Measurements from ENCODE around the gene ATP5MG. TPM values are rescaled to one million over a fixed set of nuclear protein-coding genes. Genes with fewer than 3 reads are reported as not detected.

Gene ATP5MG
- total and polyA plus RNA-seq, 2 of the 4 experiments (the other 2 are of a cell fraction) = 144 to 219 TPM

- ATAC-seq (ENCODE audit: low read depth) (peak; percentile 4), DNase-seq (peak; percentile 20)
- H3K4me2 ChIP-seq (ENCODE audit: low read depth, low read length) = peak overlapping the region; percentile 100
- H3K9ac ChIP-seq (ENCODE audit: low read depth, low read length) = peak overlapping the region; percentile 83
- no peak overlapping the region for H2AK5ac ChIP-seq (ENCODE audit: low read depth, low read length)
- no peaks in the 10 kb centered on the region for H3K9me3 ChIP-seq (ENCODE audit: control insufficient read depth, insufficient read depth, low read length)
- ChIA-PET POLR2A (ENCODE audit: unreplicated experiment) (no interaction called here), CTCF (interaction anchor here (0.9 kb wide), 1 partner anchor 12 kb away, joined by 3 read pairs; no protein-coding TSS in a partner anchor)
- intact Hi-C loops (cut with micrococcal nuclease) (loop anchor here (5.0 kb wide), 1 partner anchor 52 kb away; no protein-coding TSS in a partner anchor), in situ Hi-C loops (cut with MboI; ENCODE audit: low sequenced_read_pairs) (no loop called here), dilution Hi-C loops (cut with HindIII; ENCODE audit: low sequenced_read_pairs, unreplicated experiment) (no loop called here)
- H4K8ac ChIP-seq (ENCODE audit: low read depth in 2 of 2, low read length in 2 of 2) = peak overlapping the region; percentile 62 to 71; a peak in 3 of 4 replicates
- H3K27me3 ChIP-seq (ENCODE audit: control insufficient read depth, insufficient read depth, low read length) = no peaks in the 10 kb centered on the region
- peak overlapping the region; percentile 91 for H3K4me3 ChIP-seq (ENCODE audit: insufficient read depth, low read depth, low read length)
- peak overlapping the region; percentile 53 for H4K91ac ChIP-seq (ENCODE audit: insufficient read depth, low read depth, low read length)
- H2AK9ac ChIP-seq (replicated peaks; ENCODE audit: low read depth, low read length, poor library complexity) = peak overlapping the region; percentile 51
- peak overlapping the region; percentile 49 for H3K56ac ChIP-seq (ENCODE audit: extremely low read depth, insufficient read depth, low read length)
- WGBS, 2 experiments (ENCODE audit: extremely low coverage in 2 of 2, insufficient read length in 1 of 2) = 0% methylated on average over 5 of the region's 34 CpGs; no CpG with 5 or more reads in 1 of the 2 experiments
- H2BK5ac ChIP-seq (ENCODE audit: low read depth, low read length, poor library complexity, severe bottlenecking) = peak overlapping the region; percentile 78
- H3K4me1 ChIP-seq (ENCODE audit: control insufficient read depth, insufficient read depth, low read length) = peaks cover 4% of the 10 kb centered on the region
- H3K18ac ChIP-seq (ENCODE audit: low read depth, low read length) = peak overlapping the region; percentile 73
- peaks cover 0 to 35% of the 10 kb centered on the region in 2 experiments; a peak in 2 of 4 replicates for H3K79me1 ChIP-seq (ENCODE audit: low read depth in 1 of 2, low read length in 2 of 2)
- peak overlapping the region; percentile 86 for H3K23ac ChIP-seq (ENCODE audit: low read depth, low read length)
- no peak overlapping the region for H2BK15ac ChIP-seq (ENCODE audit: low read depth, low read length)
- H3K9me1 ChIP-seq (ENCODE audit: insufficient read depth, low read length) = no peaks in the 10 kb centered on the region
- H4K20me1 ChIP-seq (ENCODE audit: insufficient read depth, low read length) = peaks cover 37% of the 10 kb centered on the region
- H3K27ac ChIP-seq (ENCODE audit: insufficient read depth, low read length) = peak overlapping the region; percentile 95
- 0 out of 2 replicates have a peak overlapping the region, but pooled peaks have one; percentile 37 for H2BK120ac ChIP-seq (ENCODE audit: low read depth, low read length)
- peak overlapping the region; percentile 96 for H2AFZ ChIP-seq (replicated peaks; ENCODE audit: low read length, poor library complexity)
- peak overlapping the region; percentile 60 for H3K14ac ChIP-seq (replicated peaks; ENCODE audit: low read depth, low read length)
- H3K36me3 ChIP-seq (ENCODE audit: control insufficient read depth, insufficient read depth, low read length) = no peaks in the 10 kb centered on the region
- H4K5ac ChIP-seq (ENCODE audit: low read depth, low read length) = peak overlapping the region; percentile 66
- H3K4ac ChIP-seq (ENCODE audit: low read depth, low read length) = peak overlapping the region; percentile 89
- no TSS peak for BruUV-seq (replicated peaks)
- TF ChIP-seq MAZ (IDR thresholded peaks at IDR 0.05; ENCODE audit: borderline replicate concordance, low read depth, low read length) = 0 out of 2 replicates have a peak, but pooled peaks have one; percentile 9
- TF ChIP-seq MXI1 (IDR thresholded peaks at IDR 0.05; ENCODE audit: borderline replicate concordance, low read depth, low read length) = 0 out of 2 replicates have a peak, but pooled peaks have one; percentile 26
- TF ChIP-seq FOS (IDR thresholded peaks at IDR 0.05; ENCODE audit: low read depth, low read length) = no peak
- no peak overlapping the region for H2BK20ac ChIP-seq (ENCODE audit: low read depth, low read length)
These were observed 34.0 kb downstream of the ATP5MG start for GRCh38 chr11:118435290-118435892.
